HG02970 (cell line): ENCODE measurements around the gene PRKAG2.

ENCODE experiments used
- ATAC-seq: cut with Tn5 transposase; IDR thresholded peaks from one replicate; pipeline ENCODE4 v1.9.1; 2021; ENCODE audit warnings: mild to moderate bottlenecking, moderate library complexity, moderate number of reproducible peaks; ENCODE audit not compliant: unreplicated experiment, low FRiP score

The PRKAG2 gene

GRCh38 chr7:151688236-151688780 is 188.6 kb downstream of the PRKAG2 start:
- no peak for ATAC-seq

GRCh38 chr7:151687523-151688235 is 189.2 kb downstream of the PRKAG2 start:
- no peak for ATAC-seq

- no peak for ATAC-seq
Observed at GRCh38 chr7:151686826-151687225, 190.1 kb downstream of the PRKAG2 start.

GRCh38 chr7:151686016-151686766 is 190.7 kb downstream of the PRKAG2 start:
- no peak for ATAC-seq

GRCh38 chr7:151684408-151685175 is 192.3 kb downstream of the PRKAG2 start:
- no peak for ATAC-seq

GRCh38 chr7:151683615-151684407 is 193.1 kb downstream of the PRKAG2 start:
- ATAC-seq = no peak

- ATAC-seq = no peak
Observed at GRCh38 chr7:151682831-151683614, 193.9 kb downstream of the PRKAG2 start.

- ATAC-seq = no peak
Observed at GRCh38 chr7:151681726-151682125, 195.2 kb downstream of the PRKAG2 start.

GRCh38 chr7:151680810-151681209 is 196.1 kb downstream of the PRKAG2 start:
- ATAC-seq = no peak

GRCh38 chr7:151679881-151680612 is 196.9 kb downstream of the PRKAG2 start:
- ATAC-seq = no peak

GRCh38 chr7:151679071-151679708 is 197.7 kb downstream of the PRKAG2 start:
- ATAC-seq = no peak

- no peak for ATAC-seq
Observed at GRCh38 chr7:151678227-151678604, 198.7 kb downstream of the PRKAG2 start.

- ATAC-seq = no peak
Observed at GRCh38 chr7:151677581-151678226, 199.2 kb downstream of the PRKAG2 start.

GRCh38 chr7:151676759-151677158 is 200.2 kb downstream of the PRKAG2 start:
- no peak for ATAC-seq

GRCh38 chr7:151675196-151675920 is 201.6 kb downstream of the PRKAG2 start:
- no peak for ATAC-seq

- ATAC-seq = no peak
Observed at GRCh38 chr7:151674161-151674920, 202.6 kb downstream of the PRKAG2 start.
